IPS-18a (cell line): ENCODE data around the gene ARHGEF25.
A peak's percentile ranks its signal among the peaks of the same experiment; 100 is the strongest.

Experiments
- H3K27ac ChIP-seq: one replicate; pipeline ENCODE4 v1.5.1; 2013; ENCODE audit warnings: low read length
- H3K27me3 ChIP-seq: one replicate; pipeline ENCODE4 v1.6.1; 2013; ENCODE audit warnings: mild to moderate bottlenecking, low read length; ENCODE audit not compliant: control insufficient read depth, insufficient read depth
- H3K36me3 ChIP-seq: one replicate; pipeline ENCODE4 v1.6.1; 2013; ENCODE audit warnings: low read depth, low read length; ENCODE audit not compliant: control insufficient read depth
- H3K4me1 ChIP-seq: one replicate; pipeline ENCODE4 v1.6.1; 2013; ENCODE audit warnings: low read depth, low read length; ENCODE audit not compliant: control insufficient read depth
- H3K4me3 ChIP-seq: one replicate; pipeline ENCODE4 v1.5.1; 2013; ENCODE audit warnings: low read length
- H3K9ac ChIP-seq: one replicate; pipeline ENCODE4 v1.6.1; 2013; ENCODE audit warnings: mild to moderate bottlenecking, low read length, moderate library complexity
- H3K9me3 ChIP-seq: one replicate; pipeline ENCODE4 v1.6.1; 2013; ENCODE audit warnings: low read depth, low read length; ENCODE audit not compliant: control insufficient read depth

The ARHGEF25 gene

GRCh38 chr12:57619434-57620244, 8.4 kb downstream of the ARHGEF25 start:
- no peak overlapping the region for H3K27ac ChIP-seq
- no peaks in the 10 kb centered on the region for H3K9me3 ChIP-seq
- H3K27me3 ChIP-seq: peaks cover 93% of the 10 kb centered on the region
- no peak overlapping the region for H3K9ac ChIP-seq
- H3K4me3 ChIP-seq: peak overlapping the region; percentile 34
- no peaks in the 10 kb centered on the region for H3K4me1 ChIP-seq
- no peaks in the 10 kb centered on the region for H3K36me3 ChIP-seq

GRCh38 chr12:57620245-57620935, 9.2 kb downstream of the ARHGEF25 start:
- Histone ChIP-seq H3K9me3 (no peaks in the 10 kb centered on the region), H3K4me1 (no peaks in the 10 kb centered on the region), H3K36me3 (no peaks in the 10 kb centered on the region), H3K27ac (no peak overlapping the region), H3K4me3 (peak overlapping the region; percentile 49), H3K9ac (no peak overlapping the region), H3K27me3 (peaks cover 93% of the 10 kb centered on the region)

- Histone ChIP-seq H3K36me3 (no peaks in the 10 kb centered on the region), H3K27me3 (peaks cover 94% of the 10 kb centered on the region), H3K9me3 (no peaks in the 10 kb centered on the region), H3K9ac (no peak overlapping the region), H3K27ac (no peak overlapping the region), H3K4me1 (no peaks in the 10 kb centered on the region), H3K4me3 (peak overlapping the region; percentile 49)
Measured at GRCh38 chr12:57620936-57621496, 9.8 kb downstream of the ARHGEF25 start.

GRCh38 chr12:57621497-57622292, 10.5 kb downstream of the ARHGEF25 start:
- no peaks in the 10 kb centered on the region for H3K36me3 ChIP-seq
- no peak overlapping the region for H3K27ac ChIP-seq
- H3K9ac ChIP-seq: no peak overlapping the region
- peak overlapping the region; percentile 49 for H3K4me3 ChIP-seq
- no peaks in the 10 kb centered on the region for H3K4me1 ChIP-seq
- no peaks in the 10 kb centered on the region for H3K9me3 ChIP-seq
- H3K27me3 ChIP-seq: peaks cover 97% of the 10 kb centered on the region

GRCh38 chr12:57622293-57623245, 11.3 kb downstream of the ARHGEF25 start:
- H3K9ac ChIP-seq: no peak overlapping the region
- H3K9me3 ChIP-seq: no peaks in the 10 kb centered on the region
- H3K36me3 ChIP-seq: no peaks in the 10 kb centered on the region
- no peak overlapping the region for H3K4me3 ChIP-seq
- peaks cover 4% of the 10 kb centered on the region for H3K4me1 ChIP-seq
- H3K27me3 ChIP-seq: peaks cover 100% of the 10 kb centered on the region
- no peak overlapping the region for H3K27ac ChIP-seq

GRCh38 chr12:57623385-57623784, 12.2 kb downstream of the ARHGEF25 start:
- H3K36me3 ChIP-seq: no peaks in the 10 kb centered on the region
- peaks cover 13% of the 10 kb centered on the region for H3K4me1 ChIP-seq
- no peaks in the 10 kb centered on the region for H3K9me3 ChIP-seq
- H3K4me3 ChIP-seq: no peak overlapping the region
- peaks cover 100% of the 10 kb centered on the region for H3K27me3 ChIP-seq
- no peak overlapping the region for H3K27ac ChIP-seq
- no peak overlapping the region for H3K9ac ChIP-seq

- H3K27me3 ChIP-seq: peaks cover 100% of the 10 kb centered on the region
- H3K9ac ChIP-seq: no peak overlapping the region
- no peaks in the 10 kb centered on the region for H3K36me3 ChIP-seq
- H3K27ac ChIP-seq: no peak overlapping the region
- H3K4me3 ChIP-seq: no peak overlapping the region
- no peaks in the 10 kb centered on the region for H3K9me3 ChIP-seq
- peaks cover 15% of the 10 kb centered on the region for H3K4me1 ChIP-seq
Measured at GRCh38 chr12:57623811-57624390, 12.7 kb downstream of the ARHGEF25 start.

- Histone ChIP-seq H3K9me3 (no peaks in the 10 kb centered on the region), H3K27ac (no peak overlapping the region), H3K9ac (no peak overlapping the region), H3K4me3 (no peak overlapping the region), H3K36me3 (no peaks in the 10 kb centered on the region), H3K27me3 (peaks cover 100% of the 10 kb centered on the region), H3K4me1 (peaks cover 15% of the 10 kb centered on the region)
Measured at GRCh38 chr12:57624441-57625220, 13.4 kb downstream of the ARHGEF25 start.

GRCh38 chr12:57625261-57626032, 14.2 kb downstream of the ARHGEF25 start:
- H3K4me3 ChIP-seq: no peak overlapping the region
- no peak overlapping the region for H3K27ac ChIP-seq
- peaks cover 15% of the 10 kb centered on the region for H3K4me1 ChIP-seq
- H3K9ac ChIP-seq: no peak overlapping the region
- peaks cover 100% of the 10 kb centered on the region for H3K27me3 ChIP-seq
- no peaks in the 10 kb centered on the region for H3K9me3 ChIP-seq
- H3K36me3 ChIP-seq: no peaks in the 10 kb centered on the region
